Heart left ventricle (tissue), 13 donors: ENCODE data around the gene GJA4.

Experiments
- POLR2A ChIP-seq, 2 donors: fragments of 450-650 bp; IDR thresholded peaks; one replicate each; pipeline ENCODE4 v1.6.1; 2017; ENCODE audit warnings: antibody characterized with exemption in 2 of 2, mild to moderate bottlenecking in 2 of 2, moderate library complexity in 2 of 2
- TF ChIP-seq, protein P1 (sequence below), 12 donors: fragments of 200-600 bp; sonication (generic) in 4 of 12; IDR thresholded peaks; one replicate each; pipeline versions ENCODE4 v1.5.0 to v1.8.0; 2018 to 2022; ENCODE audit warnings: antibody characterized with exemption in 12 of 12, mild to moderate bottlenecking in 5 of 12
- donor health status: ischemic (EF 13 %, LVEDD 7.1; RV severe dilation, severe dysfunction).
- donor health status: DM: no; HTN: yes; CAD: no.
- donor health status: DM: no; HTN: no; CAD: no.
- donor health status: ischemic (EF 25% LVEDD 6.9; RV normal size, moderate dysfunction).
- donor health status: ischemic (EF 25% LVEDD 5.7; RV mildly dilated, moderate dysfunction).
- donor health status: ischemic (EF 35%, LVEDD 5.7; RV mildly dilated, moderate dysfunction).
- donor health status: nonischemic (EF 11% LVEDD 7.7; RV severe dilation, severe dysfunction).
- donor health status: DM: yes; HTN: yes; CAD: no.
- donor health status: PGD.
- donor health status: ischemic (EF 29% LVEDD 5.4; RV normal size, mild dysfunction).
- donor health status: nonischemic (EF 23%, LVEDD 6.1; RV moderate dilation, normal function).

GRCh38 chr1:34827341-34827941 lies 34.6 kb downstream of the GJA4 start:
- TF ChIP-seq, protein P1, sequence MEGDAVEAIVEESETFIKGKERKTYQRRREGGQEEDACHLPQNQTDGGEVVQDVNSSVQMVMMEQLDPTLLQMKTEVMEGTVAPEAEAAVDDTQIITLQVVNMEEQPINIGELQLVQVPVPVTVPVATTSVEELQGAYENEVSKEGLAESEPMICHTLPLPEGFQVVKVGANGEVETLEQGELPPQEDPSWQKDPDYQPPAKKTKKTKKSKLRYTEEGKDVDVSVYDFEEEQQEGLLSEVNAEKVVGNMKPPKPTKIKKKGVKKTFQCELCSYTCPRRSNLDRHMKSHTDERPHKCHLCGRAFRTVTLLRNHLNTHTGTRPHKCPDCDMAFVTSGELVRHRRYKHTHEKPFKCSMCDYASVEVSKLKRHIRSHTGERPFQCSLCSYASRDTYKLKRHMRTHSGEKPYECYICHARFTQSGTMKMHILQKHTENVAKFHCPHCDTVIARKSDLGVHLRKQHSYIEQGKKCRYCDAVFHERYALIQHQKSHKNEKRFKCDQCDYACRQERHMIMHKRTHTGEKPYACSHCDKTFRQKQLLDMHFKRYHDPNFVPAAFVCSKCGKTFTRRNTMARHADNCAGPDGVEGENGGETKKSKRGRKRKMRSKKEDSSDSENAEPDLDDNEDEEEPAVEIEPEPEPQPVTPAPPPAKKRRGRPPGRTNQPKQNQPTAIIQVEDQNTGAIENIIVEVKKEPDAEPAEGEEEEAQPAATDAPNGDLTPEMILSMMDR (IDR thresholded peaks at IDR 0.05): no peak
- no peak for TF ChIP-seq POLR2A (IDR thresholded peaks at IDR 0.05)
